K562 (cell line): ENCODE data around the gene ATE1.

ENCODE experiments used
- CTCF ChIP-seq, 3 experiments: IDR thresholded peaks in 2 of 3; conservative IDR thresholded peaks in 1 of 3; 2 replicates each; pipeline ENCODE4 v1.5.1; 2011 to 2012; ENCODE audit warnings: low read length in 3 of 3, mild to moderate bottlenecking in 3 of 3, control low read depth in 2 of 3, improper control_type of control experiment in 1 of 3, inconsistent platforms in 1 of 3, low read depth in 1 of 3, mixed read lengths in 1 of 3, moderate library complexity in 1 of 3; ENCODE audit not compliant: insufficient read depth in 2 of 3
- EP300 ChIP-seq: IDR thresholded peaks from 2 replicates; pipeline ENCODE4 v1.6.1; 2012; ENCODE audit warnings: low read length, improper control_type of control experiment
- FOXJ2 ChIP-seq: fragments of 200-800 bp; sonication (Bioruptor generic); IDR thresholded peaks from 2 replicates; pipeline ENCODE4 v1.6.1; 2016; ENCODE audit warnings: missing genetic modification characterization, missing compliant biosample characterization
- FOXK1 ChIP-seq: sonication (generic); formaldehyde crosslinking; IDR thresholded peaks from 2 replicates; pipeline ENCODE4 v1.8.0; 2022; ENCODE audit warnings: missing genetic modification reagents, mild to moderate bottlenecking, borderline replicate concordance
- PML ChIP-seq: IDR thresholded peaks from 2 replicates; pipeline ENCODE4 v1.6.1; 2012; ENCODE audit warnings: low read length, inconsistent platforms
- POLR2A ChIP-seq: fragments of 450-650 bp; conservative IDR thresholded peaks from 2 replicates; pipeline ENCODE4 v1.6.1; 2016
- RFX5 ChIP-seq: IDR thresholded peaks from 2 replicates; pipeline ENCODE4 v1.6.1; 2011; ENCODE audit warnings: low read depth, mild to moderate bottlenecking, improper control_type of control experiment, low read length
- SP1 ChIP-seq: sonication (generic); formaldehyde crosslinking; IDR thresholded peaks from 2 replicates; pipeline ENCODE4 v1.8.1; 2022; ENCODE audit warnings: mild to moderate bottlenecking, missing genetic modification reagents
- USF2 ChIP-seq: sonication (generic); formaldehyde crosslinking; IDR thresholded peaks from 2 replicates; pipeline ENCODE4 v1.5.0; 2020; ENCODE audit warnings: missing genetic modification reagents
- ZNF407 ChIP-seq: fragments of 450-650 bp; IDR thresholded peaks from 2 replicates; pipeline ENCODE4 v1.6.1; 2016; ENCODE audit warnings: low read depth
- ZNF592 ChIP-seq: fragments of 450-650 bp; IDR thresholded peaks from 2 replicates; pipeline ENCODE4 v1.6.1; 2017; ENCODE audit warnings: antibody characterized with exemption, mild to moderate bottlenecking
- ZNF655 ChIP-seq: fragments of 250-450 bp; sonication (Bioruptor Pico); IDR thresholded peaks from 2 replicates; pipeline ENCODE4 v1.5.0; 2021

GRCh38 chr10:121823993-121824463 lies 103.8 kb downstream of the ATE1 start:
- no peak for TF ChIP-seq POLR2A
- TF ChIP-seq RFX5, result no peak
- TF ChIP-seq ZNF655 (CRISPR knock-in tag), result no peak
- TF ChIP-seq USF2 (CRISPR knock-in tag), result no peak
- TF ChIP-seq FOXJ2, result no peak
- TF ChIP-seq PML, result no peak
- TF ChIP-seq CTCF (IDR thresholded peaks at IDR 0.05 in 2 of 3, conservative IDR thresholded peaks at IDR 0.05 in 1 of 3; ENCODE audit: insufficient read depth in 2 of 3, low read depth in 1 of 3, low read length in 3 of 3), result peak in 2 of 3 experiments; percentile 57 to 61; a peak in 5 of 6 replicates
- no peak for TF ChIP-seq ZNF407
- TF ChIP-seq EP300, result no peak
- TF ChIP-seq ZNF592, result no peak
- TF ChIP-seq SP1 (CRISPR knock-in tag), result no peak
- TF ChIP-seq FOXK1 (CRISPR knock-in tag), result no peak
